HG02970 (cell line): ENCODE data around the gene BASP1.
"Not testable (repeated sequence)": the region's sequence is repeated elsewhere in the genome, so short reads cannot be mapped to it uniquely, and the experiment has no call there.

Source experiments
- ATAC-seq: cut with Tn5 transposase; IDR thresholded peaks from one replicate; pipeline ENCODE4 v1.9.1; 2021; ENCODE audit warnings: mild to moderate bottlenecking, moderate library complexity, moderate number of reproducible peaks; ENCODE audit not compliant: unreplicated experiment, low FRiP score

Gene BASP1

GRCh38 chr5:17190799-17191391 lies 26.5 kb upstream of the BASP1 start:
- ATAC-seq, result no peak

GRCh38 chr5:17191574-17191973 lies 25.9 kb upstream of the BASP1 start:
- not testable (repeated sequence) for ATAC-seq

GRCh38 chr5:17192191-17192590 lies 25.2 kb upstream of the BASP1 start:
- no peak for ATAC-seq

GRCh38 chr5:17196024-17196423 lies 21.4 kb upstream of the BASP1 start:
- ATAC-seq, result no peak

GRCh38 chr5:17196697-17197096 lies 20.7 kb upstream of the BASP1 start:
- no peak for ATAC-seq

GRCh38 chr5:17203329-17204132 lies 13.9 kb upstream of the BASP1 start:
- ATAC-seq, result no peak

GRCh38 chr5:17204133-17204489 lies 13.3 kb upstream of the BASP1 start:
- ATAC-seq, result no peak

GRCh38 chr5:17206021-17206420 lies 11.4 kb upstream of the BASP1 start:
- ATAC-seq, result no peak

- ATAC-seq, result no peak
Observed at GRCh38 chr5:17212191-17212590, 5.2 kb upstream of the BASP1 start.

- no peak for ATAC-seq
Observed at GRCh38 chr5:17212996-17213395, 4.4 kb upstream of the BASP1 start.

GRCh38 chr5:17213938-17214337 lies 3.5 kb upstream of the BASP1 start:
- no peak for ATAC-seq

GRCh38 chr5:17214893-17215292 lies 2.5 kb upstream of the BASP1 start:
- ATAC-seq, result no peak

GRCh38 chr5:17215361-17215760 lies 2.1 kb upstream of the BASP1 start:
- no peak for ATAC-seq

GRCh38 chr5:17216176-17216973 lies 1.1 kb upstream of the BASP1 start:
- ATAC-seq, result peak; percentile 42

- ATAC-seq, result no peak
Observed at GRCh38 chr5:17216974-17217492, 398 bp upstream of the BASP1 start.

- no peak for ATAC-seq
Observed at GRCh38 chr5:17218353-17219005, 1.0 kb downstream of the BASP1 start.

GRCh38 chr5:17219006-17219422 lies 1.6 kb downstream of the BASP1 start:
- no peak for ATAC-seq

GRCh38 chr5:17219469-17219868 lies 2.0 kb downstream of the BASP1 start:
- no peak for ATAC-seq

- ATAC-seq, result no peak
Observed at GRCh38 chr5:17219992-17220391, 2.6 kb downstream of the BASP1 start.

- ATAC-seq, result no peak
Observed at GRCh38 chr5:17220469-17220868, 3.0 kb downstream of the BASP1 start.
